GM20000 (cell line): ENCODE results near the gene GPR152.
A peak's percentile ranks its signal among the peaks of the same experiment; 100 is the strongest.
"Not testable (repeated sequence)": the region's sequence is repeated elsewhere in the genome, so short reads cannot be mapped to it uniquely, and the experiment has no call there.

Experiments
- DNase-seq: peaks from one replicate; pipeline ENCODE4 v3.0.0; 2012; ENCODE audit warnings: low spot score
- TF ChIP-seq, protein P1 (sequence below): IDR thresholded peaks from 2 replicates; pipeline ENCODE4 v1.5.1; 2012; ENCODE audit warnings: mild to moderate bottlenecking, control low read depth; ENCODE audit errors: extremely low read depth, missing control alignments

The GPR152 gene

DNA sequence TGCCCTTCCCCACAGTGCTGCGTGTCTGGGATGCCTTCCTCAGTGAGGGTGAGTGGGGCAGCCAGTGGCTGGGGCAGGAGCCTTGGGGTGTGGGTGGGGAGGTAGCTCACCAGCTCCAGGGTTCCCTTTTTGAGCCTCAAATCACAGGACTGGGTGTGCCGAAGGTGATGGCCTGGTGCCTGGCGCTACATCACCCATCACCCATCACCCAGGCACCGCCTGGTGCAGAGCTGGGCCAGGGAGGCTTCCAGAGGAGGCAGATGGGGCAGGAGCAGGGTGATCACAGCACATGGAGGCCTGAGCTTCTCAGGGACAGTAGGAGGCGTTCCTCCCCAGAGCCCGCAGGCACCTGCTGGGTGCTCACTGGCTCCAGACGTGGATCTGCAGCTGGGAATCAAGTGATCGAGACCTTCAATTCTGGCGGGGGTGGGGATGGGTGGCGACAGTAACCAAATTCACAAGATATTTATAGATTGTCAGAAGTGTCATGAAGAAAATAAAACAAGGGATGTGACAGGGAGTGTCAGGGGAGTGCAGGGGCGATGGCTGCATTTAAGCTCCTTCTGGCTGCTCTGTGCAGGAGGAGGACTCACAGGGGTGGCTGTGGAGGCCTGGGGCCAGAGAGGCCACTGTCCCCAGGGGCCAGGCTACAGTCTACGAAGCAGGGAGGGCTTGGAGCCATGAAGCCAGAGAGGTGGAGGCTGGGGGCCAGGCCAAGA lies 45.4 kb downstream of the GPR152 start:
- DNase-seq, result no peak
- TF ChIP-seq, protein P1, sequence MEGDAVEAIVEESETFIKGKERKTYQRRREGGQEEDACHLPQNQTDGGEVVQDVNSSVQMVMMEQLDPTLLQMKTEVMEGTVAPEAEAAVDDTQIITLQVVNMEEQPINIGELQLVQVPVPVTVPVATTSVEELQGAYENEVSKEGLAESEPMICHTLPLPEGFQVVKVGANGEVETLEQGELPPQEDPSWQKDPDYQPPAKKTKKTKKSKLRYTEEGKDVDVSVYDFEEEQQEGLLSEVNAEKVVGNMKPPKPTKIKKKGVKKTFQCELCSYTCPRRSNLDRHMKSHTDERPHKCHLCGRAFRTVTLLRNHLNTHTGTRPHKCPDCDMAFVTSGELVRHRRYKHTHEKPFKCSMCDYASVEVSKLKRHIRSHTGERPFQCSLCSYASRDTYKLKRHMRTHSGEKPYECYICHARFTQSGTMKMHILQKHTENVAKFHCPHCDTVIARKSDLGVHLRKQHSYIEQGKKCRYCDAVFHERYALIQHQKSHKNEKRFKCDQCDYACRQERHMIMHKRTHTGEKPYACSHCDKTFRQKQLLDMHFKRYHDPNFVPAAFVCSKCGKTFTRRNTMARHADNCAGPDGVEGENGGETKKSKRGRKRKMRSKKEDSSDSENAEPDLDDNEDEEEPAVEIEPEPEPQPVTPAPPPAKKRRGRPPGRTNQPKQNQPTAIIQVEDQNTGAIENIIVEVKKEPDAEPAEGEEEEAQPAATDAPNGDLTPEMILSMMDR, result peak; percentile 18

DNA sequence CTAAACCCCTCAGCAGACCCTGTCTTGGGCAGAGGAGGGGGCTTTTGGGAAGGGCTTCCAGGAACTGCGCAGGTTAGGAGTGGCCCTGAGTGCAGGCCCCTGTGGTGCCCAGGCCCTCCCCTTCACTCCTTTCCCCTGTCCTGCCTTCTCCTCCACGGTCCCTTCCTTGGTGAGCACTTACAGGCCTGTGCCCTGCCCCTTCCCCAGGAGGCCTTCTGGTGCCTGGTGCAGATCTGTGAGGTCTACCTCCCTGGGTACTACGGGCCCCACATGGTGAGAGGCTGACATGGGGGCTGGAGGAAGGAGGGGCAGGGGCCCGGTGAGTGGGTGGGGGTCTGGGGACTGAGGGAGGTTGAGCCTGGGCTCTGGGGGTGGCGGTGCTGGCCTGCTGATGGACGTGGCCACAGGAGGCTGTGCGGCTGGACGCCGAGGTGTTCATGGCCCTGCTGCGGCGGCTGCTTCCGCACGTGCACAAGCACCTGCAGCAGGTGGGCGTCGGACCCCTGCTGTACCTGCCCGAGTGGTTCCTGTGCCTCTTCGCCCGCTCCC lies 46.0 kb downstream of the GPR152 start:
- TF ChIP-seq, protein P1, result no peak
- no peak for DNase-seq

DNA sequence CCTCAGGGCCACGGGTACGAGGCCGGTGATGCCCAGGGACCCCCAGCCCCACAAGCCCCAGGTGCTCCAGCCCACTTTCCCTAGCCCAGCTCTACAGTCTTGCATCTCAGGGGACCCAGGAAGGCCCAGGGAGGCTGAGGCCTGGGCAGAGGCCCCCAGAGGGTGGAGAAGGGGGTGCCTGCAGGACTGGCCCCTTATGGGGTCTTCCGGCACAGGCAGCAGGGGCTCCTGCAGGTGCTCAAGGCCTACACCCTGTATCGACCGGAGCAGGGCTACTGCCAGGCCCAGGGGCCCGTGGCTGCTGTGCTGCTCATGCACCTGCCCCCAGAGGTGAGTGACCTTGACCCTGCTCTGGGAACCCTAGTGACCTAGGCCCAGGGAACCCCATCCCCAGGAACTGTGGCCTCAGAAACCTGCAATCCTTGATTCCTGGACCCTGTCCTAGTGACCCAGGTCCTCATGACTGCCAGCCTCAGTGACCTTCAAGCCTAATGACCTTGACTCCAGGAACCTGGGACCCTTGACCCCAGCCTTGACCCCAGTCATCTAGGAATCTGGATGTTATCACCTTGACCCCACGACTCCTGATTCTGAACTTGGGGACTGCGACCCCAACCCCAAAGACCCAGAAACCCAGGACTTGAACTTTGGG lies 46.7 kb downstream of the GPR152 start:
- TF ChIP-seq, protein P1, result no peak
- DNase-seq, result no peak

DNA sequence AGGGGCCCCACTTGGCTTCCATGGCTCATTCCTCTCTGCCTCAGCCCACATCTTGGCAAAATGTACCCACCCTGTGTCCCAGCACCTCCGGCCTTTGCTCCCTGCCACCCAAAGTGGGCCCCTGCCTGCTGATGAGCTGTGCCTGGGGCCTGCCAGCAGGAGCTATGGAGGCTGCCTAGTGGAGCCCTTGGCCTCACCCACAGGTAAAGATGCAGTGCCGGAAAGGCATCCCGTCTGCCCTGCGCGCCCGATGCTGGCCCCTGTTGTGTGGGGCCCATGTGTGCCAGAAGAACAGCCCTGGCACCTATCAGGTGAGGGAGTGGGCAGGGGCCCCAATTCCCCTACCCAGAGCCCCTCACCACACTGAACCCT lies 47.3 kb downstream of the GPR152 start:
- DNase-seq, result peak; percentile 11
- TF ChIP-seq, protein P1, result no peak

DNA sequence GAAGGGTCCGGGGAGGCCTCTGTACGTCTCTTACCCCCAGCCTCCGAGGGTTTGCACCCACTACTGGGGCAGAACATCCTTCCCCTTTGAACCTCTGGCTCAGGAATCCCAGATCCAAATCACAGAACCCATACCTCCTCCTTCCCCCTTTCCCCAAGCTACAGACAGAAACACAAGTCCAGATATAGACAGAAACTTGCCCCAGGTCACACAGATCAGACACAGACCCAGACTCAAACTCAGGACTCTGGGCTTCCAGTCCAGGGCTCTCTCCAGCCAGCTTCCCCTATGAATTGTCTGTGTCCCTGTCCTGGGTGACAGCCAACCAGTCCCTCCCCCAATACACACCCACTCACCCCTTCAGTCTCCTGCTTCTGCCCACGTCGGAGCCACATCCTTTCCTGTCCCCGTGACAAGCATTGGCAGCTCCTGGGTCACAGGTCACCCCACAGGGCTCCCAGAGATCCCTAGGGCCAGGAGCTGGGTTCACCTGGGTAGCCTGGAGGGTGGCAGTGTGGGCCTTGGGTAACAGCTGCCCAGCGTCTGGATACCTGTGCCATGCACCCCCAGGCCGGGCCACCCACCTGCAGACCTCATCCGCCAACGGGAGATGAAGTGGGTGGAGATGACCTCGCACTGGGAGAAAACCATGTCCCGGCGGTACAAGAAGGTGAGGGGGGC lies 47.9 kb downstream of the GPR152 start:
- DNase-seq, result peak; percentile 41
- TF ChIP-seq, protein P1, result no peak

DNA sequence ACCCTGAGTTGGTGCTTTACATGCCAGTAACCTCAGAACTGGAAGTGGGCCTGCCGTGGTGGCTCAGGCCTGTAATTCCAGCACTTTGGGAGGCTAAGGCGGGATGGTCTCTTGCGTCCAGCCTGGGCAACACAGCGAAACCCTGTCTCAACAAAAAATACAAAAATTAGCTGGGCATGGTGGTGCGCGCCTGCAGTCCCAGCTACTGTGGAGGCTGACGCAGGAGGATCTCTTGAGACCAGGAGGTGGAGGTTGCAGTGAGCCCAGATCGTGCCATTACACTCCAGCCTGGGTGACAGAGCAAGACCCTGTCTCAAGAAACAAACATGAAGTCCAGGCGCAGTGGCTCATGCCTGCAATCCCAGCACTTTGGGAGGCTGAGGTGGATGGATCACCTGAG lies 49.4 kb downstream of the GPR152 start:
- not testable (repeated sequence) for DNase-seq

DNA sequence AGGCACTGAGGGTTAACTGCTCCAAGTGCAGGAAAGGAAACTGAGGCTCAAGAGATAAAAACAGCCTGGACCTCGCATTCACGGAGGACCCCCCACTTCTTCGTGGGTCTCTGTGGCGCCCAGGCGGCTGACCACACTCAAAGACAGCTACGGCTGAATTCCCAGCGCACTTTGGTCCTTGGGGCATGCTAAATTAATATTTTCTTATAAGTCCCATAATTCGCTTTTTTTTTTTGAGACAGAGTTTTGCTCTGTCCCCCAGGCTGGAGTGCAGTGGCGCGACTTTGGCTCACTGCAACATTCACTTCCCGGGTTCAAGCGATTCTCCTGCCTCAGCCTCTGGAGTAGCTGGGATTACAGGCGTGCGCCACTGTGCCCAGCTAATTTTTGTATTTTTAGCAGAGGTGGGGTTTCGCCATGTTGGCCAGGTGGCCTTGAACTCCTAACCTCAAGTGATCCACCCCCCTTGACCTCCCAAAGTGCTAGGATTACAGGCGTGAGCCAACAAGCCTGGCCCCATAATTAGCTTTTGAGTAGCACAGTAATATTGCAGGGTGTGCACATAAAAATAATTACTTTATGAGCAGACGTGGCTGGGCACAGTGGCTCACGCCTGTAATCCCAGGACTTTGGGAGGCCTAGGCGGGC lies 50.2 kb downstream of the GPR152 start:
- DNase-seq, result not testable (repeated sequence)
